Mucosa of rectum (tissue), 2 donors: ENCODE data around the gene EHD2.
"Not testable (repeated sequence)": the region's sequence is repeated elsewhere in the genome, so short reads cannot be mapped to it uniquely, and the experiment has no call there.

Experiments used
- H3K27ac ChIP-seq, 2 donors: one replicate each; pipeline ENCODE4 v1.7.0; 2013; ENCODE audit warnings: inconsistent platforms in 2 of 2, low read depth in 2 of 2, low read length in 2 of 2
- H3K27me3 ChIP-seq, 2 donors: one replicate each; pipeline ENCODE4 v1.7.0; 2013; ENCODE audit warnings: low read length in 2 of 2; ENCODE audit not compliant: control insufficient read depth in 2 of 2, insufficient read depth in 2 of 2
- H3K36me3 ChIP-seq, 2 donors: one replicate each; pipeline ENCODE4 v1.7.0; 2013; ENCODE audit warnings: low read length in 2 of 2; ENCODE audit not compliant: control insufficient read depth in 2 of 2, insufficient read depth in 2 of 2
- H3K4me1 ChIP-seq, 2 donors: one replicate each; pipeline ENCODE4 v1.7.0; 2013; ENCODE audit warnings: low read length in 2 of 2, mild to moderate bottlenecking in 1 of 2; ENCODE audit not compliant: control insufficient read depth in 2 of 2, insufficient read depth in 2 of 2
- H3K4me3 ChIP-seq, 2 donors: one replicate each; pipeline ENCODE4 v1.7.0; 2013; ENCODE audit warnings: low read length in 2 of 2
- H3K9ac ChIP-seq, 2 donors: one replicate each; pipeline ENCODE4 v1.7.0; 2013; ENCODE audit warnings: low read length in 2 of 2, low read depth in 1 of 2, mild to moderate bottlenecking in 1 of 2
- H3K9me3 ChIP-seq, 2 donors: one replicate each; pipeline ENCODE4 v1.7.0; 2013; ENCODE audit warnings: low read length in 2 of 2; ENCODE audit not compliant: control insufficient read depth in 2 of 2
- donor health status: healthy.
- donor health status: Normal muscosa, but diverticular disease.

Gene EHD2

DNA sequence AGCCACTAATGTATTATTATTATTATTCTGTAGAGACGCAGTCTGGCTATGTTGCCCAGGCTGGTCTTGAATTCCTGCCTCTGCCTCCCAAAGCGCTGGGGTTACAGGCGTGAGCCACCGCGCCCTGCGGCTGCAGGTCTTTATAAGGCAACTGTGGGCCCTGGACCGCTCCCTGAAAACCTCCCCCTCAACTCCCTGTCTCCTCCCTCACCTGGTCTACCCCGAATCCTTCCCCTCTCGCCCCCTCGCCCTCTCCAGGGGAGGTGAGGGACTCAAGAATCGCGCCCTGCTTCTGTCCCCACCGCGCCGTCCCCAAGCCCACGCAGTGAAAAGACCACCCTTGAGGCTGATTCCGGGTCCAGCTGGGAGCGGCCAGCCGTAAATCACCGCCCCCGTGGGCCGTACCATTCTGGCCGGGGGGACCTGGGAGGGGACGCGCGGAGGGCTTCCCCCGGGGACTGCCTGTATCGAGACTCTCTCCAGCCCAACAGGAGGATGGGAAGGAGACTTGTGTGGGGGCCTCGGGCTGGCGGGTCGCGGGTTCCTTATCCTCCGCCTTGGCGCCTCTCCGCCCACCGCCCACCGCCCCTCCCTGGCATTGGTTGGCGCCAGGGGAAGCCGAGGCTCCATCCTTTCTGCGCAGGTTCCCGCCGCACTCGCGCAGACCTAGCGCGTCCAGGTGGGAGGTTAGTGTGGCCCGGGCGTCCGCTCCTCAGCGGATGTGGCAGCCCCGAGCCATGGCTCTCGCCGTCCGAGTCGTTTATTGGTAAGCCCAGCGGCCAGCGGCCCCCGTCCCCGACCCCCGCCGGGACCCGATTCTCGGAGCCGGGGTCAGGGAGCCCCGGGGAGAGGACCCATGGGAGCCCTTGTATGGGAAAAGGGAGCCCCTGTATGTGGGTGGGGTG, 65.1 kb downstream of the EHD2 start, which contains the start of gene SELENOW:
Gene SELENOW, plus strand, starts transcription at position 655 of the 905 bp plus-strand sequence. Its CDS starts 83 bp downstream, at position 738.
- peak within 1 kb of the TSS; percentile 86 to 97 for H3K4me3 ChIP-seq
- peak within 1 kb of the TSS; percentile 93 to 99 for H3K27ac ChIP-seq
- H3K4me1 ChIP-seq = peaks cover 16 to 40% of the 10 kb centered on the region in 2 donors
- no peaks in the 10 kb centered on the region for H3K27me3 ChIP-seq
- peak within 1 kb of the TSS; percentile 92 to 96 for H3K9ac ChIP-seq
- no peaks in the 10 kb centered on the region for H3K9me3 ChIP-seq
- peaks cover 18 to 20% of the 10 kb centered on the region in 2 donors for H3K36me3 ChIP-seq

DNA sequence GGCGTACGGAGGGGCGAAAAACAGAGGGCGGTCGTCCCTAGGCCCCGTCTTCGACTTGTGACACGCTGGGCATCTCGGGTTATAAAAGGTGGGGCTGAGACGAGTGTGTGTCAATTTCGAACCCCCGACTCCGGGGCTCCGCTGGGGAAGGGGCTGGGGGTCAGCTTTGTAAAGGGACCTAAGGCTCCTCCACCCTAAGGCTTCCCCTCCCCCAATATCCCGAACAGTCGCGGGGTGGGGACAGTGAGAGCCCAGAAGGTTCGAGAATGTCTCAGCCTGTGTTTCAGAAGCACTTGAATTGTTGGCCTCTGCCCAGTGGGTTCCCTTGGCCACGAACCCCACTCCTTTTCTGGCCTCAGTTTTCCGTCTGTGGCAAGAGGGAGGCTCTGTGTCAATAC, 65.7 kb downstream of the EHD2 start:
- Histone ChIP-seq H3K4me1 (peaks cover 16 to 40% of the 10 kb centered on the region in 2 donors), H3K9ac (peak overlapping the region; percentile 92 to 96), H3K36me3 (peaks cover 21 to 26% of the 10 kb centered on the region in 2 donors), H3K9me3 (no peaks in the 10 kb centered on the region), H3K27ac (peak overlapping the region; percentile 93 to 99), H3K4me3 (peak overlapping the region; percentile 86 to 97), H3K27me3 (no peaks in the 10 kb centered on the region)

DNA sequence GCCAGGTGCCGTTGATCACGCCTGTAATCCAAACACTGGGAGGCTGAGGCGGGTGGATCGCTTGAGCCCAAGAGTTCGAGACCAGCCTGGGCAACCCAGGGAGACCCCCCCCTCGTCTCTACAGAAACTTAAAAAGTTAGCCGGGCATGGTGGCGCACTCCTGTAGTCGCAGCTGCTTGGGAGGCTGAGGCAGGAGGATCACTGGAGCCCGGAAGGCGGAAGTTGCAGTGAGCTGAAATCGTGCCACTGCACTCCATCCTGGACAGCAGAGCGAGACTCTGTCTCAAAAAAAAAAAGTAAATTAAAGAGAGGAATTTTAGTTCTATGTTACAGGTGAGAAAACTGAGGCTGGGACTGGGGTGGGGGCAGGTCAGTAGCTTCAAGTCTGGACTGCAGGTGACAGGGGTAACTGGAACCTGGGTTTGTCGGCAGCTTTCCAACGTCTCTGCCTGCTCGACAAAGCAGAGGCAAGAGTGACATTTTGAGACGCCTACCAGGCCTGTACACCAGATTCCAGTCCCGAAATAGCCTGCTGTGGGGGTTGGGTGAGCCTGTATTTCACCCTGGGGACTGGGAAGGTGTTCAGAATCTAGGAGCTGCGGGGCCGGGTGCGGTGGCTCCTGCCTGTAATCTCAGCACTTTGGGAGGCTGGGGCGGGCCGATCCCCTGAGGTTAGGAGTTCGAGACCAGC, 66.4 kb downstream of the EHD2 start:
- Histone ChIP-seq H3K9ac (peak overlapping the region; percentile 92 to 96), H3K36me3 (peaks cover 29 to 31% of the 10 kb centered on the region in 2 donors), H3K9me3 (no peaks in the 10 kb centered on the region), H3K27me3 (no peaks in the 10 kb centered on the region), H3K4me3 (peak overlapping the region; percentile 86 to 97), H3K27ac (peak overlapping the region; percentile 93 to 99), H3K4me1 (peaks cover 16 to 40% of the 10 kb centered on the region in 2 donors)

DNA sequence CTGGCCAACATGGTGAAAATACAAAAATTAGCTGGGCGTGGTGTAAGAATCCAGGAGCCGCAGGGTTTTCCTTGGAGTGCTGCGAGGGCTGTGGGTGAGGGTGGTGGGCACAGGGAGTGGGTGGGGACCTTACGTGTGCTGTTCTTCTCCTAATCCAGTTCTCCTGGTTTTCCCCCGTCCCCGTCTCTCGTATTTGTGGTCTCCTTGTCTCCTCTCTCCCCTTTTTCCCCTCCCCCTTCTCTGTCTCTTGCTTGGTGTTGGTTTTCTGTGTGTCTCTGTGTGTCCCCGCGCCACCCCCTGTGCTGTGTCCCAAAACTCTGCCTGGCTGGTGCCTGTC, 67.0 kb downstream of the EHD2 start:
- peaks cover 29 to 32% of the 10 kb centered on the region in 2 donors for H3K36me3 ChIP-seq
- H3K27me3 ChIP-seq = no peaks in the 10 kb centered on the region
- H3K4me3 ChIP-seq = peak overlapping the region; percentile 86 to 97
- H3K27ac ChIP-seq = peak overlapping the region; percentile 93 to 99
- H3K9me3 ChIP-seq = no peaks in the 10 kb centered on the region
- peaks cover 16 to 40% of the 10 kb centered on the region in 2 donors for H3K4me1 ChIP-seq
- peak overlapping the region; percentile 41 to 96 for H3K9ac ChIP-seq

DNA sequence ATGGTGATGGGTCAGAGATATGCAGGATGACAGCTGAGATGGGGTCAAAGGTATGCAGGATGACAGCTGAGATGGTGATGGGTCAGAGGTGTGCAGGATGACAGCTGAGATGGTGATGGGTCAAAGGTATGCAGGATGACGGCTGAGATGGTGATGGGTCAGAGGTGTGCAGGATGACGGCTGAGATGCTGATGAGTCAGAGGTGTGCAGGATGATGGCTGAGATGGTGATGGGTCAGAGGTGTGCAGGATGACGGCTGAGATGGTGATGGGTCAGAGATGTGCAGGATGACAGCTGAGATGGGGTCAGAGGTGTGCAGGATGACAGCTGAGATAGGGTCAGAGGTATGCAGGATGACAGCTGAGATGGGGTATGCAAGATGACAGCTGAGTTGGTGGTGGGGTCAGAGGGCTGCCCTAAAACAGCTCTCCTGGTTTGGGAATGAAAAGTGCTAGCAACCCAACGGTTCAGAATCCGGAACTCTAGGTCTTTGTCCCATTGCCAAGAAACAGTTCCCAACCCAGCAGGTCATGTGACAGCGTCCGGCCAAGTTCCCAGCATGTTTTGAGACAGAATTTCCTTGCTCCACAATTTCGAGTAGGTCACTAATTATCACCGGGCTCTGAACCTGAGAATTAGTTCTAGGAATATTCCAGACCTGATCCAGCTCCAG, 68.5 kb downstream of the EHD2 start:
- H3K4me3 ChIP-seq = no peak overlapping the region
- H3K9me3 ChIP-seq = no peaks in the 10 kb centered on the region
- H3K4me1 ChIP-seq = peaks cover 16 to 38% of the 10 kb centered on the region in 2 donors
- peaks cover 36 to 39% of the 10 kb centered on the region in 2 donors for H3K36me3 ChIP-seq
- no peak overlapping the region for H3K9ac ChIP-seq
- H3K27ac ChIP-seq = peak overlapping the region in 1 of 2 donors; percentile 7
- H3K27me3 ChIP-seq = no peaks in the 10 kb centered on the region

DNA sequence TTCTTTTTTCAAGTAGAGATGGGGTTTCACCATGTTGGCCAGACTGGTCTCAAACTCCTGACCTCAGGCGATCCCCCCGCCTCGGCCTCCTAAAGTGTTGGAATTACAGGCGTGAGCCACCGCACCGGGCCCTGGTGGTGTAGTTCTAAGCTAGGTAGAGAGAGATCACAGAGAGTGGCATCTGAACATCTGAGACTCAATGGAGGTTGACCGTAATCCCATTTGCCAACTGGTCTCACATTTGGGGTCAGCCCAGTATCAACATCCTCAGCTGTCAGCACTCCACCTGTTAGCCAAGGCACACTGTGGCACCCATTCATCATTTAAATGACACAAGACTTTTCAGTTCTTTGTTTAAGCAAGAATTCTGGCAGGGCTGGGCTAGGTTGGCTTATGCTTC, 73.3 kb downstream of the EHD2 start:
- no peak overlapping the region for H3K9ac ChIP-seq
- peaks cover 28 to 30% of the 10 kb centered on the region in 2 donors for H3K36me3 ChIP-seq
- H3K27me3 ChIP-seq = no peaks in the 10 kb centered on the region
- no peak overlapping the region for H3K27ac ChIP-seq
- no peak overlapping the region for H3K4me3 ChIP-seq
- no peaks in the 10 kb centered on the region for H3K9me3 ChIP-seq
- peaks cover 3 to 6% of the 10 kb centered on the region in 2 donors for H3K4me1 ChIP-seq

DNA sequence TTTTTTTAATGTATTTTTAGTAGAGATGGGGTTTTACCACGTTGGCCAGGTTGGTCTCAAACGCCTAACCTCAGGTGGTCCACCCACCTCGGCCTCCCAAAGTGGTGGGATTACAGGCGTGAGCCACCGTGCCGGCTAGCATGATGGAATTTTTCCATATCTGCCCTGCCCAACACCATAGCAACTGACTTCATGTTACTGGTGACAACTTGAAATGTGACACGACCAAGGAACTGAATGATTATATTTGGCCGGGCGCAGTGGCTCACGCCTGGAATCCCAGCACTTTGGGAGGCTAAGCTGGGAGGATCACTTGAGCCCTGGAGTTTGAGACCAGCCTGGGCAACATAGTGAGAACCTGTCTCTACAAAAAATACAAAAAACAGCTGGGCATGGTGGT, 74.1 kb downstream of the EHD2 start:
- not testable (repeated sequence) for H3K4me3 ChIP-seq, H3K9me3 ChIP-seq, H3K27ac ChIP-seq, H3K4me1 ChIP-seq, H3K27me3 ChIP-seq, H3K9ac ChIP-seq
- H3K36me3 ChIP-seq = peaks cover 23 to 24% of the 10 kb centered on the region in 2 donors

DNA sequence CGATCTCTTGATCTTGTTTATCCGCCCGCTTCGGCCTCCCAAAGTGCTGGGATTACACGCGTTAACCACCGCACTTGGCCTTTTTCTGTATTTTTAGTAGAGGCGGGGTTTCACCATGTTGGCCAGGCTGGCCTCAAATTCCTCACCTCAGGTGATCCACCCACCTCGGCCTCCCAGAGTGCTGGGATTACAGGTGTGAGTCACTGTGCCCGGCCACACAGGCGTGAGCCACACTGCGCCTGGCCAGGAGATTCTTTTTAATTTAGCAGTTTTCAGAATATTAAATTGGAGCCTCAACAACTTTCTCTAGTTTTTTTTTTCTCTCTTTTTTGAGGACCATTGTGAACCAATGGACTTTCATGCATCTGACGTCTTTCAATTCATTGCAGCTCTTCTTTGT, 76.6 kb downstream of the EHD2 start:
- not testable (repeated sequence) for H3K4me1 ChIP-seq, H3K36me3 ChIP-seq, H3K9ac ChIP-seq, H3K9me3 ChIP-seq, H3K4me3 ChIP-seq, H3K27me3 ChIP-seq, H3K27ac ChIP-seq

DNA sequence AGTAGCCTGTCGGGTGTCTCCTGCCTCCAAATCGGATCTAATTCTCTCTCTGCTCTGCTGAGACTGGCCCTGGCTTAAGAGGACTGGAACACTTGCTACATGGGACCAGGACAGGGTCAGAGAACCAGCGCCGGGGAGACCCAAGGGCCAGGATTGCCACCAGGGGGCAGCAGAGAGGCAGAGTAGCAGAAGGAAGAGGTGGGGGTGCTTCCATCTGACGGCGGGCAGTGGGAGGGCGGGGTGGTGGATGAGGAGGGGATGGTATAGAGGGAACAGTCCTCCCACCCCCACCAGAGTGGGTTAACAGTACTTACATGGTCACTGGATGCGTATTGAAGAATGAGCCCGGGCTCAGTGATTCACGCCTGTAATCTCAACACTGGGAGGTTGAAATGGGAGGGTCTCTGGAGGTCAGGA, 77.2 kb downstream of the EHD2 start:
- Histone ChIP-seq H3K9me3 (peaks cover 0 to 2% of the 10 kb centered on the region in 2 donors), H3K4me1 (no peaks in the 10 kb centered on the region), H3K4me3 (no peak overlapping the region), H3K27me3 (no peaks in the 10 kb centered on the region), H3K27ac (no peak overlapping the region), H3K9ac (no peak overlapping the region), H3K36me3 (peaks cover 5 to 7% of the 10 kb centered on the region in 2 donors)

DNA sequence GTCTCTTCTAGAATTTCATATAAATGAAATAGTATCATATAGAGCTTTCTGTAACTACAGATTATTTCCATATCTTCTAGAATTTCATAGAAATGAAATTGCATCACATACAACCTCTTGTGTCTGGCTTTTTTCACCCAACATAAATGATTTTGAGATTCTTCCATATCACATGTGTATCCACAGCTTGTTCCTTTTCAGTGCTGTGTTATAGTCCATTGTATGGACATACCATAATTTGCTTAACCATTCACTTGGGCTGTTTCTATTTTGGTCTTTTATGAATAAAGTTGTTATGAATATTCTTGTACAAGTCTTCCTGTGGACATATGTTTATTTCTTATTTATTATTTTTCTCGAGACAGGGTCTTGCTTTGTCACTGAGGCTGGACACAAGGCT, 79.4 kb downstream of the EHD2 start:
- no peak overlapping the region for H3K27ac ChIP-seq
- H3K27me3 ChIP-seq = no peaks in the 10 kb centered on the region
- H3K9ac ChIP-seq = no peak overlapping the region
- peaks cover 0 to 2% of the 10 kb centered on the region in 2 donors for H3K9me3 ChIP-seq
- H3K4me3 ChIP-seq = no peak overlapping the region
- no peaks in the 10 kb centered on the region for H3K36me3 ChIP-seq
- H3K4me1 ChIP-seq = no peaks in the 10 kb centered on the region
